GM19099 (cell line): ENCODE measurements around the gene UGGT2.

Experiments used
- POLR2A ChIP-seq: IDR thresholded peaks from 3 replicates; pipeline ENCODE4 v1.6.1; 2011; ENCODE audit warnings: low read depth; ENCODE audit not compliant: insufficient read length; ENCODE audit errors: extremely low read depth

Gene UGGT2

GRCh38 chr13:95793018-95793555 lies 260.1 kb downstream of the UGGT2 start:
- TF ChIP-seq POLR2A, result no peak

GRCh38 chr13:95791084-95791722 lies 262.0 kb downstream of the UGGT2 start:
- no peak for TF ChIP-seq POLR2A

DNA sequence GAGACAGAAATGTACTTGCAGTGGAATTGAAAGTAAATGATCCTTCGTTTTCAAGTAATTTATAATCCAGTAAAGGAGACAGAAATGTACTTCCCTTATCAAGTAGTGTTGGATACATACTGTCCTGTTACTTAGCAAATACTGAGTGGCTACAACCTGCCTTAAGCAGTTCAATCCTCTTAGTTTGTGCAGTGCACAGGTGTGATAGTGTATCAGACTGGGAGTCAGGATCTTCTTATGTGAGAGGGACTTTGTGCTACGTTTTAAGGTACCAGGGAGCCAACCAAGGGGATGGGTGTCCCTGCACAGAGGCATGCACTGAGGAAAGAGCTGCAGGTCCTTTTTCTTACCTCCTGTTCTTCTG lies 265.1 kb downstream of the UGGT2 start:
- no peak for TF ChIP-seq POLR2A

DNA sequence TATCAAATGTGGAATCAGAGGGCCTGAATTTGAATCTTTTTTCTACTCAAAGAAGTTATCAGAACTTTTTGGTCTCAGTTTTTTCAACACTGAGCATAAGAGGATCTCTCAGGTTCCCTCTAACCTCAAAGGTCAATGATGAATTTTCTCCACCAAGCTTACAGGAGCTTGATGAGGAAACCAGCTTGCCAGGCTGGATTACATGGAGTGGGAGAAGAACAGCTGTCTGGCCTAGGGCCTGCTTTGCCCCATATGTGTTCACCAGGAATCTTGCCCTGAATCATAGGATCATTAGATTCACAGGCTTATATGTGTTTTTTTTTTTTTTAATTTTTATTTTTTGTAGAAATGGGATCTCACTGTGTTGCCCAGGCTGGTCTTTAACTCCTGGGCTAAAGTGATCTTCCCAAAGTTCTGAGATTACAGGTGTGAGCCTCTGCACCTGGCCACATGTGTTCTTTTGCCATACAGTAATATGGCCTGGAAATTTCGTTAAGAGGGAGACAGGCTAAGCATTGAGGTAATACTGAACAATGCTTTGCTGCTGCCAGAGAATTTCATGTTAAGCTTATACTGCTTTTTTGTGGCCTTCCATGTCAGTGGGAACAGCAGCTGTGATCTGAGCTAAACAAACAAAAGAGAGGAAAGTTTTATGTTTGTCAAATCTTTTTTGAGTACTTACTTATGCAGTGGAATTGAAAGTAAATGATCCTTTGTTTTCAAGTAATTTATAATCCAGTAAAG lies 265.7 kb downstream of the UGGT2 start:
- no peak for TF ChIP-seq POLR2A

GRCh38 chr13:95784900-95785290 lies 268.3 kb downstream of the UGGT2 start:
- TF ChIP-seq POLR2A, result no peak

DNA sequence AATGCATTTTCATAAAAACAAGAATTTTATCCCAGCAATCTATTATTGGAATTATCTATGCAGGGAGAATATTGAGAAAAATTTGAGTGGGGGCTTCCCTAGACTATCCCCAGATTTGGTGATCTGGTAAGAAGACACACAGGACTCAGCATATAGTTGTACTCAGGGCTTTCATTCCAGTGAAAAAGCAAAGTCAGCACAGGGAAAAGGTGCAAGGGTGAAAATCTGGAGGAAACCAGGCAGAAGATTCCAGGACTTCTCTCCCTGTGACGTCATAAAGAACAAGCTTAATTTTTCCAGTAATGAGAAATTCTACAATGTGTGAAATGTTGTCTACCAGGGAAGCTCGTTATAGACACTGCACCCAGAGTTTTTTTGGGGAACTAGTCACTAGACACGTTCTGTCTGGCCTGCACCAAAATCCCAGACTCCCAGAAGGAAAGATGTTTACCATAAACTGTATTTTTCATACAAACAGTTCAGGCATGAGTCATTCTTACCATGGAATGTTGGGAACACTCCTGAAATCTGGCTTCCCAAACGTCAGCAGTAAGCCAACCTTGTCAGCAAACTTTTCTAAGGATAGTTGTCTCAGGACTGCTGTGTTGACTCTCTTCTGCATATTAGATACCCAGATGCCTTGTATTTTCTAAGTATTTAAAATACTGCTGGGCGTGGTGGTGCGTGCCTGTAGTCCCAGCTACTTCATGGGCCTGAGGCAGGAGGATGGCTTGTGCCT lies 268.9 kb downstream of the UGGT2 start:
- TF ChIP-seq POLR2A, result no peak

- no peak for TF ChIP-seq POLR2A
Observed at GRCh38 chr13:95783747-95784146, 269.5 kb downstream of the UGGT2 start.

DNA sequence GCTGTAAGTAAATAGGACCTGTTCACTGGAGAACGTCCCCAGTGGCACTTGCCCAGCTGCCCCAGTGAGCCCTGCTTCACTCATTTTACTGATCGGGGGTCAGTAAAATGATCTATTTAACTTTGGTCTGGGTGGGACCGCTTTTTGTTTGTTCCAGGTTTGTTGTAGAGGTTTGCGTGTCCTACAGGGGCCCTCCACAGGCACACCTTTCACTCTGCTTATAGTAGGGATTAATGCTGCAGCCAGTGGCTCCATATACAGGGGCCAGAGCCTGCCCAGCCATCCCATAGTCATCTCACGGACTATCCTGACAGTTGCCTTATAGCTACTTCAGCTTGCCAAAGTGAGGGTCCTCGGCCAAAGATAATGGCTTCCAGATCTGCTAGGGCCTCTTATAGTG lies 272.2 kb downstream of the UGGT2 start:
- no peak for TF ChIP-seq POLR2A

DNA sequence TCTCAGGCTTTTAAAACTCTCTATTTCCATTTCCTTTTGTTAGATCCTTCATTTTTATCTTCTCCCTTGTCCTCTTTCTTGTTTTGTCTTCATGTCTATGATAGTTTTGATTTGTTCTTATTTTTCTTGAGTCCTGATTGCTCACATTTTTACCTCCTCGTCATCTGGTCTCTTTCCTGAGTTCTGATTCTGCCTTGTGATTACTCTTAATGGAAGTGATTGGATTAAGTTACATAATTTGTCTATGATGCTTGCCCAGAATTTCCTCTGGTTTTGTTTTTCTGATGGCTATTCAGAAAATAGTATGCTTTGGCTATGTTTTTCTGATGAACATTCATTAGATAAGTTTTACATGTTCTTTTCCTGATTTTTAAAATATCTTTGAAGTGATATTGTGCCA lies 273.7 kb downstream of the UGGT2 start:
- no peak for TF ChIP-seq POLR2A

GRCh38 chr13:95771905-95772304 lies 281.3 kb downstream of the UGGT2 start:
- no peak for TF ChIP-seq POLR2A

DNA sequence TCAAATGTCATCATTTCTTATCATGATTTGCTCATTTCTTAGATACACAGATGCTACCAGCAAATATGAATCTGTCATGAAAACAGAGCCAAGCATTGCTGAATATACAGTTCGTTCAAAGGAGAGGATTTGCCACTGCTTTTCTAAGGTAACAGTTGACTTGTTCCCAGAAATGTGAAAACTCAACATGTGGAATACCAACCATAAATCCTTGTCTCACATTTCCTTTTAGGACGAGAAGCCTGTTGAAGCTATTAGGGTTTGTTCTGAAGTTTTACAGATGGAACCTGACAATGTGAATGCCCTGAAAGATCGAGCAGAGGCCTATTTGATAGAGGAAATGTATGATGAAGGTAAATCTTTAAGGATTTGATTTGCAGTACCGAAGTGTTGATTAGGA lies 289.6 kb downstream of the UGGT2 start:
- TF ChIP-seq POLR2A, result no peak

GRCh38 chr13:95756072-95756471 lies 297.1 kb downstream of the UGGT2 start:
- TF ChIP-seq POLR2A, result no peak

- no peak for TF ChIP-seq POLR2A
Observed at GRCh38 chr13:95754069-95754468, 299.1 kb downstream of the UGGT2 start.

GRCh38 chr13:95752677-95753076 lies 300.5 kb downstream of the UGGT2 start:
- no peak for TF ChIP-seq POLR2A
